Stimulated activated CD4-positive, alpha-beta T cell treated with anti-CD3 and anti-CD28 coated beads, Interleukin-1b, Interleukin-23, amount 100 ng/mL, for 24 hours (primary cell): ENCODE data around the gene CRTC1.

Experiments used
- DNase-seq, 4 experiments: peaks; one replicate each; pipeline ENCODE4 v3.0.0-alpha.2; 2020; ENCODE audit warnings: low read depth in 4 of 4, low spot score in 1 of 4

The CRTC1 gene, protein sequence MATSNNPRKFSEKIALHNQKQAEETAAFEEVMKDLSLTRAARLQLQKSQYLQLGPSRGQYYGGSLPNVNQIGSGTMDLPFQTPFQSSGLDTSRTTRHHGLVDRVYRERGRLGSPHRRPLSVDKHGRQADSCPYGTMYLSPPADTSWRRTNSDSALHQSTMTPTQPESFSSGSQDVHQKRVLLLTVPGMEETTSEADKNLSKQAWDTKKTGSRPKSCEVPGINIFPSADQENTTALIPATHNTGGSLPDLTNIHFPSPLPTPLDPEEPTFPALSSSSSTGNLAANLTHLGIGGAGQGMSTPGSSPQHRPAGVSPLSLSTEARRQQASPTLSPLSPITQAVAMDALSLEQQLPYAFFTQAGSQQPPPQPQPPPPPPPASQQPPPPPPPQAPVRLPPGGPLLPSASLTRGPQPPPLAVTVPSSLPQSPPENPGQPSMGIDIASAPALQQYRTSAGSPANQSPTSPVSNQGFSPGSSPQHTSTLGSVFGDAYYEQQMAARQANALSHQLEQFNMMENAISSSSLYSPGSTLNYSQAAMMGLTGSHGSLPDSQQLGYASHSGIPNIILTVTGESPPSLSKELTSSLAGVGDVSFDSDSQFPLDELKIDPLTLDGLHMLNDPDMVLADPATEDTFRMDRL

GRCh38 chr19:18683109-18683957 is at the start of gene CRTC1:
Gene CRTC1 (plus strand): TSS chr19:18683680. CDS start chr19:18683703, 23 bp downstream.
- peak; percentile 73 to 90 (median 87) for DNase-seq

DNA sequence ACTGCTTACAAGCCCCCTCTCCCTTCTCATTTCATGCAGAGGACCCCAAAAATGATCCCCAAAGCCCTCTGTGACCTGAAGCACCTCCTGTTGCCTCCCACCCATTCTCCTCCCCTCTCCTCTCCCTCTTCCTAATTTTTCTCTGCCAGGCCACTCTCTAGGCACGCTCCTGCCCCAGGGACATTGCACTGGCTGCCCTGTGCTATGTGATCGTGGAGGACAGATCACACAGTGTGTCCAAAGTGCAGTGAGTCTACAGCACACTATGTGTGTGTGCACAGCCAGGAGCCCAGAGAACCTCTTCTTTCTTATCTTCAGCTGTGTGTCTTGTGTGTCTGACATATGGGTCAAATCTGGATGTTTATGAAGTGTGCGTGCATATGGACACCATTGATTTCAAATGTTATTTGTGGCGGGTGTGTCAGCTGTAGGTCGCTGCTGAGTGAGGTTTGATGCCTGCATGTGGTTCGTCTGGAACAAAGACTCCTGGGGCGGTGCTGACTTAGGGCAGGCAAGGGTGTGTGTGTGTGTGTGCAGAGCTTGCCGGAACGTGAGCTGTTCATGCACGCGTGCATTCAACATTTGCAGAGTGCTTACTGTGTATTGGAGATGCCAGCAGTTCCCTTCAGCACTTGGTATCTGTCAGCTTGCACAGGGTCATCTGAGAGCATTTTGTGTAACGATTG is 48.7 kb upstream of the CRTC1 start:
- no peak for DNase-seq

GRCh38 chr19:18635831-18636182 is 47.7 kb upstream of the CRTC1 start:
- no peak for DNase-seq

DNA sequence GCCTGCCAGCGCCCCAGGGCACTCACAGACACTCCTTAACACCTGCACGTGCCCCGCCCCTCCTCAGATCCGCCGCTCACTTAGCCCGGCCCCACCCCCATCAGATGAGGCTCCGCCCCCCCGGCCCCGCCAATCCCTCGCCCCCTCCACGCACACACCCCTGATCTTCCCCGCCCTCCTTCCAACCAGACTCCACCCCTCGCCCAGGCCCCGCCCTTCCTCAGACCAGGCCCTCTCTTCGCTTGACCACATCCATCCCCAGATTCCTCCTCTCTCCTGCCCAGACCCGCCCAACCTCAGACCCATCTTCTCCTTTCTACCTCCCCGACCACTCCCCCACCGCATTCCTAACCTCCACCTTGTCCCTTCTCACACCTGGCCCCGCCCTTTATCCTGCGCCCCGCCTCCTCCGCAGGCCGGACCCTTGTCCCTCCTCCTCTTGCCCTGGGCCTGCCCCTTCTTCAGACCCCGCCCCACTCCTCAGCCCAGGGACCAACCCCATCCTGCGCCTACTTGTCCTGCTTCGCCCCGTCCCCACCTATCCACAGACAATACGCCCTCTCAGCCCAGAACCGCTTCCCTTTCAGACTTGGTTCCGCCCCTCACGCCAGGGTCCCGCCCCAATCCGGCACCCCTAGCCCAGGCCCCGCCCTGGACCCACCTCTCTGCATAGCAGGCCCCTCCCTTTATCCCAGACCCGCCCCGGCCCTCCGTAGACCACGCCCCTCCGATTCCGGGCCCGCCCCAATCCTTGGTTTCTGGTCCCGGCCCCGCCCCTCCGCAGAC is 47.1 kb upstream of the CRTC1 start:
- peak; percentile 99 to 100 (median 99) for DNase-seq

- DNase-seq: no peak
Observed at GRCh38 chr19:18636969-18637629, 46.4 kb upstream of the CRTC1 start, which contains the start of gene KLHL26. Gene KLHL26 (plus strand): TSS chr19:18637028. CDS start chr19:18637055, 27 bp downstream.

GRCh38 chr19:18637673-18638630 is 45.5 kb upstream of the CRTC1 start:
- no peak for DNase-seq

DNA sequence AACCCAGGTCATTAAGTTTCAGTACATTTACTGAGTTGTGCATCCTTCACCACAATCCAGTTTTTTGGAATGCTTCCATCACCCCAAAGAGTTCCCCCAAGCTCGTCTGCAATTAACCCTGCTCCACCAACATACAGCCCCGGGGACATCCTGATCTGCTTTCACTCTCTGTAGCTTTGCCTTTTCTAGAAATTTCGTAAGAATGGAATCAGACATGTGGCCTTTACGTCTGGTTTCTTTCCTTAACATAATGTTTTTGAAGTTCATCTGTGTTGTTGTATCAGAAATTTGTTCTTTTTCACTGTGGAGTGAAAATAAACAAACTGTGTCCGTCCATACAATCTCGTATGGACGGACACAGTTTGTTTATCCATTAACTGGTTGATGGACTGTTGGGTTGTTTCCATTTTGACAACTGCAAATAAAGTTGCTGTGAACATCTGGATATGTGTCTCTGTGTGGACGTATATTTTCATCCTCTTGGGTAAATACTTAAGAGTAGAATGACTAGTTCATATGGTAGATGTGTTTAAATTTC is 43.7 kb upstream of the CRTC1 start:
- DNase-seq: no peak

DNA sequence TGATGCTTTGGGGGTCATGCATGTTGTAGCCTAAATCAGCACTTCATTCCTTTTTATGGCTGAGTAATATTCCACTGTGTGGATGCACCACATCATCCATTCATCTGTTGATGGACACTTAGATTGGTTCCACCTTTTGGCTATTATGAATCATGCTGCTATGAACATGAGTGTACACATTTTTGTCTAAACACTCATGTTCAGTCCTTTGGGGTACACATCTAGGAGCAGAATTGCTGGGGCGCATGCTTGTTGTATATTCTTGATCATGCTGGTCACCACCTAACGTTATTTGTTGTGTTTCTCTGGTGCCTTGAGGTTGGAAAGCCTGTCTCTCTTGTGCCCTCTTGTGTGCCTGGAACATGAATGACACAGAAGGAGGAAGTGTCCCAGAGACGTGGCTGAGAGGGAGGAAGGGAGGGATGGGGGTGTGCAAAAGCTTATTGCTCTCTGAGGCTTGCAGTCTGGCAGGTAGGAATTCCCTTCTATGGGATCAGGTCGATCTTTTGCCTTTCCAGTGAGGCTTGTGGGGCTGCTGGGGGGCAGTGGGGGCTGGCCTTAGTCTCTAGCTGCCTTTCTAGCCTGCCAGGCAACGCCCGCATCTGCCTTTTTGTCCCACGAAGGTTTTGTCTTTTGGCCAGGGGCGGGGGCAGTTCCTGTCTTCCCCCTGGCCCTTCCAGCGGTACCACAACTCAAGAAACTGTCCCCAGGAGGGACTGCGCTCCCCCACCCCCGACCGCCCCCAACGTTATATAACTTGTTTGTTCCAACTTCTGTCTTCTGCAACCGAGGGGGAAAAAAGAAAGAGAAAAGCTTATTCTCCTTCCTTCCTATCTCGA is 39.1 kb upstream of the CRTC1 start:
- DNase-seq: no peak

- DNase-seq: no peak
Observed at GRCh38 chr19:18645035-18645511, 38.4 kb upstream of the CRTC1 start.

DNA sequence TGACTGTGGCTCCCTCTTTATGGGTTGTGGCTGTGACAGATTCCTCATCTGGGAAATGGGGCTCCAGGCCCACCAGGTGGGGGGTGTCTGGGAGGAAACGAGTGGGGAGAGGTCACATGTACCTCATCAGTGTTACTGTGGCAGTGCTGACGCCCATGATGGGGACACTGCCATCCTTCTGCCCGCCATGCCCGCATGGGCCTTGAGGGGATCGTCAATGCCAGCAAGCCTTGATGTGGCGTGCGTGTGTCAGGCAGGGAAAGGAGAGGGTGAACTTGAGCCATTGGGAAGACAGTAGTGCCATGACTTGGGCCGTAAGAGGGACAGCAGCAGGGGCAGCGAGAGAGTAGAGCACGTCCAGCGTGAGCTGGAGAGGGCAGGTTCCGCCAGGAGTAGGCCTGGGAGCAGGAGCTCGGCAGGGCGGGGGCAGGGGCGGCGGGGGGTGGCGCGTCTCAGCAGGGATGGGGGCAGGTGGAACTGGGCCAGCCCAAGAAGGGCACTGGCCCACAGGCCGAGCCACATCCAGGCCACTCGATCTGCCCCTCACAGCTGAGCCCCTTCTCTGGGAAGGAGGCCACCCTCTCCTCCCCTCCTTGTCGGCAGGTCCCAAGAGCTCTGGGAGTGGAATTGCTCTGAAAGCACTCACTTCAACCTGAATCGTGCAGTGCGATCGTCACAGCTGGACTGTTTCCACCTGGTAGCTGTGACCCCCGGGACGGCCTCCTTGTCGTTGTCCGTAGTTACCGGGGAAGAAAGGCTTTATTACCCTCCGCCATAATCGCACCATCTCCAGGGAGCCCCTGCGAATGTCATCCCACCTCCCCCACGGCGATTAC is 36.7 kb upstream of the CRTC1 start:
- no peak for DNase-seq

DNA sequence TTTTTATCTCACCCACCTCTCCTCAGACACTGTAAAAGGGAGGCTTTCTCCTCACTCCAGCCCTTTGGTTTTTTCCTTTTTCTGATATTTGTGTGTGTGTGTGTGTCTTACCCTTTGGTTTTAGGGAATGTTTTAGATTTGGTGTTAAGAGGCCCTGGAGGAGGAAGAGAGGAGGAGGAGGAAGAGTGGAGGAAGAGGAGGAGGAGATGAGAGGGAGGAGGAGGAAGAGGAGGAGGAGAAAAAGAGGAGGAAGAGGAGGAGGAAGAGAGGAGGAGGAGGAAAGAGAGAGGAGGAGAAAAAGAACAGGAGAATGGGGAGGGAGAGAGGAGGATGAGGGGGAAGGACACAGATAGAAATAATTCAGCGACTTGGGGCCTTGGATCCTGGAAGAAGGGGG is 36.1 kb upstream of the CRTC1 start:
- DNase-seq: no peak

DNA sequence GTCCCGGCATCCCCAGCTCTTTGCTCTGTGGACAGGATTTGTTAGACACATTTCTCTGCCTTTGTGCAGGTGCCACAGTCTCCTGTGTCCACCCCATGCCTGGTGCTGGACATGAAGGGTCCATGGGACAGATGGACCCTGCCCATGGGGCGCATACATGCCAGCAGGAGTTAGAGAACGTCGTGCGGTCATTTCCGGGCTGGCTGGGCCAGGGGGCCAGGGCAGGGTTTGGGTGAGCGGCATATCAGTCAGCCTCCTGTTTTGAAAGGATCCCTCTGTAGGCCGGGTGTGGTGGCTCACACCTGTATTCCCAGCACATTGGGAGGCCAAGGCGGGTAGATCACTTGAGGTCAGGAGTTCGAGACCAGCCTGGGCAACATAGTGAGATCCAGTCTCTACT is 35.7 kb upstream of the CRTC1 start:
- DNase-seq: no peak

- no peak for DNase-seq
Observed at GRCh38 chr19:18648973-18649315, 34.5 kb upstream of the CRTC1 start.

DNA sequence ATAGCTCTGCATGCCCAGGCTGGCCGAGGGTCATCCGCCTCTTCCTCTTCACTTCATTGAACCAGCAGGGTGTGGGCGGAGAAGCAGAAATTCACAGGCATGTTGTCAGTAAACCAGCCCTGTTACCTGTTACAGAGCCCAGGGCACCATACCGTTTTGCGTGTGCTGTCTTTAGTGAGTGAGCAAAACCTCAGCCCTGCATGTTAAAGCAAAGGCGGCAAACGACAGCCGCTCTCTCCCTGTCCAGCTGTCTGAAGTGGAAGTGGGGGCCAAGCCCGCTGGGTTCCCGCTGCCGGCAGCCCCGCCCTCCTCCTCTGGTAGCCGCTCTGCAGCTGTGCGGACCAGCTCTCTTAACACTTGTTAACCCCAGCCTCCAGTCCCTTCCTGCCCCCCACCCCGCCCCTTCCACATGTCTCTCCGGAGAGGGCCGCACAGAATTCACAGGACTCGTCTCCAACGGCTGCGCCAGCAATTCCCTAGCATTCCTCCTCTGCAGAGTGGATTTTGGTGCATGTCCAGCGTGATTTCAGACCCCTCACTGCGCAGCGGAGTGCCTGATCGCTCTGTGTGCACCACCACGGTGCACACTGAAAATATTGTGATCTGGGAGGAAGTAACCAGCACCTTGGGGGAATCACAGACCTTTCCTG is 34.0 kb upstream of the CRTC1 start:
- DNase-seq: no peak

DNA sequence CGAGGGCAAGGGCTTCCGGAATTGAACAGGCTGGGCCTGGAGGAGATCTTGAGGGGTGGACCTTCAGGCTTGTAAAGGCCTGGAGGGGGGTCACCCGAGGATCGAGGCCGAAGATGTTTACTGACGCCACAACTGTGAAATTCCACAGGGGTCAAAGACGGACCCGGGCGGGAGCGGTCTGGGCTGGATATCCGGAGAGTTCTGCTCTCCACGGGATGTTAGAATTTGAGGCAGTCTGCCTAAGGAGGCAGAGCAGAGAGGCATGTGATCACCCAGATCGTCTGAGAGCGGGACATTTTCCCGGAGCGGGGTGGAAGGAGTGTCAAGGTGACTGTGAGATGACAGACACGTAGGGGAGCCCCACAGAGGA is 33.5 kb upstream of the CRTC1 start:
- no peak for DNase-seq

- DNase-seq: no peak
Observed at GRCh38 chr19:18650468-18651041, 32.9 kb upstream of the CRTC1 start.
